ENCODE measurements around the gene S1PR4.
A peak's percentile ranks its signal among the peaks of the same experiment; 100 is the strongest.
"Not testable (repeated sequence)": the region's sequence is repeated elsewhere in the genome, so short reads cannot be mapped to it uniquely, and the experiment has no call there.

The S1PR4 gene

DNA sequence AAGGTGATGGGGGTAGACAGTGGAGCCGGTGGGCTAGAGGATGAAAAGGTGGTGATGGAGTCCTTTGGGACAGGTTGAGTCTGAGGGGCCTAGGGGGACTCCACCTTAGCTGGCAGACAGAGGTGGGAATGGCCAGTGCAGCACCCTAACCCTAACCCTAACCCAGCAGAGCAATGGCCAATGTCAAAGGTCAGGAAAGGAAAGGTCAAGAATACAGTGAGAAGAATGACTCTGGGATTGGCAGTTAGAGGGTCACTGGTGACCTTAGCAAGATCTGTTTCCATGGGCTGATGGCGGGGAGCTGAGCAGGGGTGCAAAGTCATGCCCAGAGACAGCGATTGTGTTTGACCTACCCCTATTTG, 26.2 kb upstream of the S1PR4 start:
- DNase-seq (ENCODE audit: low spot score): no peak

DNA sequence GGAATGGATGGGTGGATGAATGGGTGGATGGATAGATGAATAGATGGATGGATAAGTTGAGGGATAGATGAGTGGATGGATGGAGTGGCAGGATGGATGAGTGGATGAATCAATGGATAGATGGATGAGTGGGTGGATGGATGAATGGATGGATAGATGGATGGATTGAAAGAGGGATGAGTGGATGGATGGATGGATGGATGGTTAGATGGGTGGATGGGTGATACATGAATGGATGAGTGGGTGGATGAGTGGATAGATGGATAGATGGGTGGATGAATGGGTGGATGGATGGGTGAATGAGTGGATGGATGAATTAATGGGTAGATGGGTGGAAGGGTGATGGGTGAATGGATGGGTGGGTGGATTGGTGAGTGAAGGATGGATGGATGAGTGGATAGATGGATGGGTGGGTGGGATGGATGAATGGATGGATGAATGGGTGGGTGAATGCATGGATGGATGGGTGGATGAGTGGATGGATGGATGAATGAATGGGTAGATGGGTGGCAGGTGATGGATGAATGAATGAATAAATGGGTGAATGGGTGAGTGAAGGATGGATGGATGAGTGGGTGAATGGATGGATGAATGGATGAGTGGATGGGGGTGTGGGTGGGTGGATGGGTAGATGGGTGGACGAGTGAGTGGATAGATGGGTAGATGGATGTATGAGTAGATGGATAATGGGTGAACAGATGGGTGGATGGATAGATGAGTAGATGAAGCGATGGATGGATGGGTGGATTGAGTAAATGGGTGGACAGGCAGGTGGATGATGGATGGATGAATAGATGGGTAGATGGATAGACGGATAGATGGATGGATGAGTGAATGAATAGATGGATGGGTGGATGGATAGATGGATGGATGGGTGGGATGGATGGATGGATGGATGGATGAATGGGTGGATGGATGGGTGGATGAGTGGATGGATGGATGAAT, 25.0 kb upstream of the S1PR4 start:
- no peak for DNase-seq (ENCODE audit: low spot score)

DNA sequence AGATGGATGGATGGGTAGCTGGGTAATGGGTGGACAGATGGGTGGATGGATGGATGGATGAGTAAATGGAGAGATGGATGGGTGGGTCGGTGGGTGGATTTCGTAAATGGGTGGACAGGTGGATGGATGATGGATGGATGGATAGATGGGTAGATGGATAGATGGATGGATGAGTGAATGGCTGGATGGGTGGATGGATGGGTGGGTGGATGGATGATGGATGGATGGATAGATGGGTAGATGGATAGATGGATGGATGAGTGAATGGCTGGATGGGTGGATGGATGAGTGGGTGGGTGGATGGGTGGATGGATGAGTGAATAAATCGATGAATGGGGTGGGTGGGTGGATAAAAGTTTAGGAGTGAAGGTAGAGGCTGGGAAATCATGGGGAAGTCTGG, 24.1 kb upstream of the S1PR4 start:
- not testable (repeated sequence) for DNase-seq (ENCODE audit: low spot score)

GRCh38 chr19:3154957-3155736, 23.4 kb upstream of the S1PR4 start:
- no peak for DNase-seq (ENCODE audit: low spot score)

- no peak for DNase-seq (ENCODE audit: low spot score)
Measured at GRCh38 chr19:3157096-3157845, 21.3 kb upstream of the S1PR4 start.

DNA sequence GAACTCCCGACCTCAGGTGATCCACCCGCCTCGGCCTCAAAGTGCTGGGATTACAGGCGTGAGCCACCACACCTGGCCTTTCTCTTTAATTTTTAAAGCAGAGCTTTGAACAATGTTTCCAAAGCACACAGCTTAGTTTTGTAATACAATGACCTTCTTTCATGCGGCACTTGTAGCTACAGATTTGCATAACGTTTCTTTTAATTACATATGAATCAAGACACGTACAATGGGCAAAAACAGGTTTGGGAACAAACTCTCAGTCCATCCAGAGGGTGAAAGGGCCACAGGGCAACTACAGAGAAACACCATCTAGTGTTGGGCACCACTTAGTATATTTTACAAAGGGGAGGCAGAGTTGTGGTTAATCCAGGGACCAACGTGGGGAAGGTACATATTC, 19.0 kb upstream of the S1PR4 start:
- DNase-seq (ENCODE audit: low spot score): no peak

GRCh38 chr19:3160219-3160618, 18.4 kb upstream of the S1PR4 start:
- DNase-seq (ENCODE audit: low spot score): no peak

GRCh38 chr19:3161453-3161852, 17.1 kb upstream of the S1PR4 start:
- DNase-seq (ENCODE audit: low spot score): no peak

DNA sequence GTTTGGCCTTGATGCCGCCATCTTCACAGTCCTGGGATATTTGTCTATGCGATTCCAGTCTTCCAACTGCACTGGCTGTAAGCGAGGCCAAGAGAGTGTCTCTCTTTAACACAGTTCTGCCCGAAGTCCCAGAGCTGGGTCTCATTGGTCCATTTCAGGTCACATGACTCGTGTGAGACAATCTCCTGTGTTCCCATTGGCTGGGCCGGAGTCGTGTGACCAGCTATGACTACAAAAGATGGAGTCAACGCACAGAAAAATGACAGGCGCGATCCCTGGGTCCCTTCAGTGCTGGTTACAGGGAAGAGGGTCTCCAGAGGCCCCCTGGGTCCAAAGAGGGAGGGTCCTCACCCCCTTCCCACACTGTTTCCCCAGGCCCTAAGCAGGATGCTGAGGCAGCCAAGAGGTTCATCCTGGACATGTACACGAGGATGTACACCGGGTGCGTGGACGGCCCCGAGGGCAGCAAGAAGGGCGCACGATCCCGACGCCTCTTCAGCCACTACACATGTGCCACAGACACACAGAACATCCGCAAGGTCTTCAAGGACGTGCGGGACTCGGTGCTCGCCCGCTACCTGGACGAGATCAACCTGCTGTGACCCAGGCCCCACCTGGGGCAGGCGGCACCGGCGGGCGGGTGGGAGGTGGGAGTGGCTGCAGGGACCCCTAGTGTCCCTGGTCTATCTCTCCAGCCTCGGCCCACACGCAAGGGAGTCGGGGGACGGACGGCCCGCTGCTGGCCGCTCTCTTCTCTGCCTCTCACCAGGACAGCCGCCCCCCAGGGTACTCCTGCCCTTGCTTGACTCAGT, 15.9 kb upstream of the S1PR4 start:
- DNase-seq (ENCODE audit: low spot score): no peak

- peak; percentile 71 for DNase-seq (ENCODE audit: low spot score)
Measured at GRCh38 chr19:3163230-3163886, 15.2 kb upstream of the S1PR4 start.

DNA sequence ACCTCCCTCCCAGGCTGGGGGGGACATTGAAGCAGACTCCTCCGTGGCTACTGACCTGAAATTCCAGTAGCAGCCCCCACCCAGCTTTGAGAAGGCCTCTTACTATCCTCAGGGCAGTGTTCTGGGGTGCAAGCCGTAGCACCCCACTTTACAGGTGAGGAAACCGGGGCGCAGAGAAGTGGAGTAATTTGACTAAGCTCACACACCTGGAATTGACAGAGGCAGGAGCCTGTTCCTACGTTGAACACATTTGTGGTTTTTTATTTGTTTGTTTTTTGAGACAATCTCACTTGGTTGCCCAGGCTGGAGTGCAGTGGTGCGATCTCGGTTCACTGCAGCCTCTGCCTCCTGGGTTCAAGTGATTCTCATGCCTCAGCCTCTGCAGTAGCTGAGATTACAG, 14.6 kb upstream of the S1PR4 start:
- no peak for DNase-seq (ENCODE audit: low spot score)

GRCh38 chr19:3167533-3168272, 10.9 kb upstream of the S1PR4 start:
- DNase-seq (ENCODE audit: low spot score): no peak

GRCh38 chr19:3171894-3172672, 6.5 kb upstream of the S1PR4 start:
- DNase-seq (ENCODE audit: low spot score): no peak

DNA sequence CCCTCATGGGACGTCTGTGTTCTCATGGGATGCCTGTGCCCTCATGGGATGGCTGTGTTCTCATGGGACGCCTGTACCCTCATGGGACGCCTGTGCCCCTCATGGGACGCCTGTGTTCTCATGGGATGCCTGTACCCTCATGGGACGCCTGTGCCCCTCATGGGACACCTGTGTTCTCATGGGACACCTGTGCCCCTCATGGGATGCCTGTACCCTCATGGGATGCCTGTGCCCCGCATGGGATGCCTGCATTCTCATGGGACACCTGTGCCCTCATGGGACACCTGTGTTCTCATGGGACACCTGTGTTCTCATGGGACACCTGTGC, 5.9 kb upstream of the S1PR4 start:
- not testable (repeated sequence) for DNase-seq (ENCODE audit: low spot score)

- peak; percentile 59 for DNase-seq (ENCODE audit: low spot score)
Measured at GRCh38 chr19:3175781-3176714, 2.5 kb upstream of the S1PR4 start.

DNA sequence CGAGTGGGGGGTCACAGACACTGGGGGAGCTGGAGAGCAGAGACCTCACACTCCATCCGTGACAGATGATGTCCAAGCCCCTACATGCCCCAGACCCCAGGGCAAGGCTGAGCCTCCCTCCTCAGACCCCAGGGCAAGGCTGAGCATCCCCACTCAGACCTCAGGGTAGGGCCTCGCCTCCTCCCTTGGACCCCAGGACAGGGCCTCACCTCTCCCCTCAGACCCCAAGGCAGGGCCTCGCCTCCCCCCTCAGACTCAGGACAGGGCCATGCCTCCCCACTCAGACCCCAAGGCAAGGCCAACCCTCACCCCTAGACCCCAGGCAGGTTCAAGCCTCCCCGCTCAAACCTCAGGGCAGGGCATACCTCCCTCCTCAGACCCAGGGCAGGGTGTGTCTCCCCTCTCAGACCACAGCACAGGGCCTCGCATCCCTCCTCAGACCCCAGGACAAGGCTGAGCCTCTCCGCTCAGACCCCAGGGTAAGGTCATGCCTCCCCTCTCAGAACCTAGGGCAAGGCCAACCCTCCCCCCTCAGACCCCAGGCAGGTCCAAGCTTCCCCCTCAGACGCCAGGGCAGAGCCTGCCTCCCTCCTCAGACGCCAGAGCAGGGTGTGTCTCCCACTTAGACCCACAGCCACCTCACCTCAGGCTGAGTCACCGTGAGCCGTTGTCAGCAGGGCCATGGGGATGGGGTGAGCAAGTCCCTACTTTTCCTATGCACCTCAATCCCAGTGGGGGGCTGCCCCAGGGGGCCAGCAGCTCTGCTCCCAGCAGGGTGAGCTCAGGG, 1.7 kb upstream of the S1PR4 start:
- peak; percentile 59 for DNase-seq (ENCODE audit: low spot score)

- peak; percentile 33 for DNase-seq (ENCODE audit: low spot score)
Measured at GRCh38 chr19:3178973-3179738, 587 bp downstream of the S1PR4 start.
